GM12878 (cell line): ENCODE data around the gene CEP78. TPM values are rescaled to one million over a fixed set of nuclear protein-coding genes. Genes with fewer than 3 reads are reported as not detected.

Source experiments
- ATAC-seq: fragments of 200-7000 bp; cut with Tn5 transposase; 3 replicates; pipeline ENCODE4 v1.9.1; 2020; ENCODE audit warnings: mild to moderate bottlenecking, moderate library complexity
- BruUV-seq: library from RNA; stranded (reverse); fragments of 400-500 nt; replicated peaks from 2 replicates; lab custom pipeline; 2021; lab: Mats Ljungman, UMichigan
- CTCF ChIA-PET: fragments of 300-600 bp; sonication (Branson Sonifier 250); formaldehyde crosslinking; extraction: SDS; loops from one replicate; lab custom pipeline; 2021; ENCODE audit warnings: inconsistent platforms; lab: Yijun Ruan, JAX
- POLR2A ChIA-PET: fragments of 350-600 bp; formaldehyde crosslinking; extraction: SDS; loops from one replicate; lab custom pipeline; 2021; ENCODE audit warnings: inconsistent platforms; lab: Charles Lee
- RAD21 ChIA-PET: fragments of 300-600 bp; sonication (Branson Sonifier 250); formaldehyde crosslinking; loops from one replicate; lab custom pipeline; 2023; ENCODE audit warnings: antibody characterized with exemption; ENCODE audit not compliant: unreplicated experiment; lab: Charles Lee
- SMC1A ChIA-PET: fragments of 300-600 bp; sonication (Branson Sonifier 250); formaldehyde crosslinking; loops from one replicate; lab custom pipeline; 2023; ENCODE audit not compliant: unreplicated experiment, uncharacterized antibody; lab: Charles Lee
- DNase-seq: peaks from one replicate; pipeline ENCODE4 v3.0.0-alpha.2; 2011; ENCODE audit warnings: low read depth, low spot score
- FAIRE-seq: peaks from 3 replicates; lab custom pipeline; 2011; peaks lifted over from hg19 to GRCh38; lab: Jason Lieb, UNC
- H2AFZ ChIP-seq: 2 replicates; pipeline ENCODE4 v1.6.0; 2011; ENCODE audit warnings: low read depth, low read length, control low read depth; ENCODE audit not compliant: control insufficient read depth
- H3K27ac ChIP-seq: 2 replicates; pipeline ENCODE4 v1.5.1; 2011; ENCODE audit warnings: control low read depth; ENCODE audit not compliant: control insufficient read depth, insufficient read depth
- H3K27me3 ChIP-seq, 2 experiments: replicated peaks in 1 of 2; 2 replicates each; pipeline versions ENCODE4 v1.6.0 to v1.6.1; 2011; ENCODE audit warnings: low read length in 1 of 2; ENCODE audit not compliant: control insufficient read depth in 2 of 2, insufficient read depth in 2 of 2
- H3K36me3 ChIP-seq, 2 experiments: 2 replicates each; pipeline ENCODE4 v1.5.1; 2011; ENCODE audit warnings: low read length in 1 of 2; ENCODE audit not compliant: control insufficient read depth in 2 of 2, insufficient read depth in 2 of 2
- H3K4me1 ChIP-seq: 2 replicates; pipeline ENCODE4 v1.6.1; 2011; ENCODE audit warnings: mild to moderate bottlenecking, low read length, moderate library complexity, mixed read lengths; ENCODE audit not compliant: control insufficient read depth, insufficient read depth
- H3K4me2 ChIP-seq: 2 replicates; pipeline ENCODE4 v1.6.0; 2011; ENCODE audit warnings: control low read depth; ENCODE audit not compliant: control insufficient read depth, insufficient read depth
- H3K4me3 ChIP-seq: fragments of 200-600 bp; sonication (generic); 2 replicates; pipeline ENCODE4 v1.5.1; 2016
- H3K79me2 ChIP-seq: 2 replicates; pipeline ENCODE4 v1.6.0; 2011; ENCODE audit warnings: low read length; ENCODE audit not compliant: control insufficient read depth, insufficient read depth
- H3K9ac ChIP-seq: 2 replicates; pipeline ENCODE4 v1.8.0; 2011; ENCODE audit warnings: low read length, control low read depth, mixed read lengths; ENCODE audit not compliant: control insufficient read depth, insufficient read depth
- H3K9me3 ChIP-seq: replicated peaks from 3 replicates; pipeline ENCODE4 v1.5.1; 2011; ENCODE audit warnings: mild to moderate bottlenecking, low read length; ENCODE audit not compliant: control insufficient read depth, insufficient read depth
- H4K20me1 ChIP-seq: 2 replicates; pipeline ENCODE4 v1.6.0; 2011; ENCODE audit not compliant: control insufficient read depth, insufficient read depth
- CBX3 ChIP-seq: fragments of 200-600 bp; sonication (generic); IDR thresholded peaks from 2 replicates; pipeline ENCODE4 v1.6.1; 2016; ENCODE audit warnings: low read depth, borderline replicate concordance
- MLLT1 ChIP-seq: fragments of 450-650 bp; IDR thresholded peaks from 2 replicates; pipeline ENCODE4 v1.6.1; 2016; ENCODE audit warnings: mild to moderate bottlenecking
- POLR2AphosphoS5 ChIP-seq: IDR thresholded peaks from 2 replicates; pipeline ENCODE4 v1.6.1; 2011; ENCODE audit warnings: mild to moderate bottlenecking, low read length, inconsistent platforms
- RB1 ChIP-seq: fragments of 450-650 bp; formaldehyde crosslinking; IDR thresholded peaks from 2 replicates; pipeline ENCODE4 v1.6.1; 2017; ENCODE audit warnings: mild to moderate bottlenecking, borderline replicate concordance
- RBBP5 ChIP-seq: fragments of 200-600 bp; sonication (generic); conservative IDR thresholded peaks from 2 replicates; pipeline ENCODE4 v1.6.1; 2016
- RFX5 ChIP-seq: IDR thresholded peaks from 2 replicates; pipeline ENCODE4 v1.6.1; 2011; ENCODE audit warnings: low read depth, low read length, improper control_type of control experiment
- SMAD5 ChIP-seq: IDR thresholded peaks from 2 replicates; pipeline ENCODE4 v1.6.1; 2016; ENCODE audit warnings: antibody characterized with exemption, low read depth
- TCF3 ChIP-seq: IDR thresholded peaks from 2 replicates; pipeline ENCODE4 v1.6.1; 2012; ENCODE audit warnings: low read depth, mild to moderate bottlenecking, low read length, borderline replicate concordance; ENCODE audit not compliant: insufficient read depth
- WGBS: methylation state at CpG from one replicate; pipeline ENCODE4 v1.1.6; 2016; ENCODE audit warnings: low lambda C conversion rate; ENCODE audit not compliant: insufficient replicate concordance, insufficient coverage; ENCODE audit errors: missing lambda C conversion rate; 5-methylcytosine and 5-hydroxymethylcytosine counted together
- in situ Hi-C: fragments of 300-500 bp; cut with MboI; formaldehyde crosslinking; loops from 9 replicates; pipeline ENCODE4 v1.14.3; 2018; ENCODE audit warnings: mixed read lengths
- intact Hi-C: fragments of 100-400 bp; cut with micrococcal nuclease; formaldehyde crosslinking; loops from one replicate; pipeline ENCODE4 v1.14.2; 2022; ENCODE audit not compliant: unreplicated experiment
- polyA plus RNA-seq, 11 experiments: library from polyadenylated mRNA; depleted of rRNA in 4 of 11; unstranded in 6 of 11; stranded (reverse) in 5 of 11; fragments of >200 nt; fragmentation: Nextera tagmentation in 4 of 11; fragmentation: Illumina TruSeq in 1 of 11; extraction: Ambion mirVana in 4 of 11; extraction: Trizol in 1 of 11; gene quantifications; 1 replicate in 1 of 11; 2 replicates in 10 of 11; pipeline versions ENCODE4 v1.2.1 to v1.2.3, GENCODE V29; 2011 to 2016; ENCODE audit warnings: inconsistent platforms in 2 of 11, missing spikeins in 2 of 11, low read depth in 1 of 11
- total RNA-seq, 4 experiments: library from RNA; depleted of rRNA in 3 of 4; stranded (reverse); fragments of >200 nt in 3 of 4; fragmentation: Illumina TruSeq in 1 of 4; extraction: Trizol in 1 of 4; gene quantifications; 2 replicates each; pipeline versions ENCODE4 v1.2.1 to v1.2.3, GENCODE V29; 2013 to 2021
- TF ChIP-seq, protein P1 (sequence below): fragments of 450-650 bp; IDR thresholded peaks from 2 replicates; pipeline ENCODE4 v1.6.1; 2017; ENCODE audit warnings: mild to moderate bottlenecking

The CEP78 gene
- total and polyA plus RNA-seq, 10 of the 15 experiments (the other 5 are each of a cell fraction or from before 2014, with no cell fraction given): 4.1 to 44.9 (median 27.9) TPM

DNA sequence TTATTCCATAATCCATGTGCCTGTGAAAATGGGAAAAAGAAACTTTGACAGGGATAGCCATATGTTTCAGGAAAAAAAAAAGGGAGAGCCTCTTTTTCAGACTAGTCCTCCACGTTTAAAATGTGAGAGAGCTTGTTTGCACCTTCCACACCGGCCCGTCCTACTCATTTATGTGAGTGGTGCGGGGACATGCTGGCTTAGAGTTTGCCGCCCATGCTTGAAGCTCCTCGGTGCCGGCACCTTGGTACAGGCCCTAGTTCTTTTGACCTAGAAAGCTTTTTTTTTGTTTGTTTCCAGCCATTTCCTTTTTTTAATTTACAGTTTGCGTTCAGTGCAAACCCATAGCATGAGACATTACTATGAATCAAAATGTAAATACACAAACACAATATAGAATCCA lies 88.8 kb downstream of the CEP78 start:
- Histone ChIP-seq H3K27me3 (no peaks in the 10 kb centered on the region), H3K4me1 (no peaks in the 10 kb centered on the region), H3K4me3 (no peak overlapping the region), H4K20me1 (no peaks in the 10 kb centered on the region), H3K27ac (no peak overlapping the region), H3K4me2 (no peak overlapping the region), H3K9ac (no peak overlapping the region), H3K79me2 (no peaks in the 10 kb centered on the region), H2AFZ (no peak overlapping the region), H3K36me3 (peaks cover 0 to 2% of the 10 kb centered on the region in 2 experiments; a peak in 1 of 4 replicates), H3K9me3 (no peaks in the 10 kb centered on the region)
- ChIA-PET CTCF (no interaction called here), POLR2A (no interaction called here), RAD21 (no interaction called here), SMC1A (interaction anchor here (1.4 kb wide), 1 partner anchor 40 kb away, joined by 3 read pairs; no protein-coding TSS in a partner anchor)
- no peak for DNase-seq
- FAIRE-seq: no peak
- intact Hi-C loops: no loop called here
- no TSS peak for BruUV-seq
- 97% methylated on average over 8 of the region's 8 CpGs for WGBS
- ATAC-seq: no peak
- in situ Hi-C loops: no loop called here
- TF ChIP-seq SMAD5 (no peak), MLLT1 (no peak), RFX5 (no peak), RBBP5 (no peak)

DNA sequence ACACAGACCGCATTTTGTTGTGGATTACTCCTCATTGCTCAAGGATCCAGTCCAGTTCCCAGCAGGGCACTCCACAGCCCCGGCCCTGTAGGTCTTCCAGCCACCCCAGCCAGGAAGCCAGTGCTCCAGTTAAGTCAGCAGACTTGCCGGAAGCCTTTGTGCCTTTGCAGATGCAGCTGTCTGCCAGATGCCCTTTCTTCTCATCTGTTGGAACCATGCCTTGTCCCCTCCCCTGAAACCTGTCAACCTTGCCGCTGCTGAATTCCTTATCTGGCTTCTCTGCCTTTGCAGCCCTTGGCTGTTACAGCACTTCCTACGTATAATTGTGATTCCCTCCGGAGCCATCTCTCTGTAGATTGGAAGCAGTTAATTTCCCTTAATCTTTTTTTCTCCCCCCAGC lies 89.5 kb downstream of the CEP78 start:
- no peak overlapping the region for H3K4me2 ChIP-seq
- no peaks in the 10 kb centered on the region for H3K79me2 ChIP-seq
- H3K9me3 ChIP-seq: no peaks in the 10 kb centered on the region
- H3K36me3 ChIP-seq: peaks cover 0 to 2% of the 10 kb centered on the region in 2 experiments; a peak in 1 of 4 replicates
- in situ Hi-C loops: no loop called here
- no peaks in the 10 kb centered on the region for H3K4me1 ChIP-seq
- no peaks in the 10 kb centered on the region for H3K27me3 ChIP-seq
- H3K27ac ChIP-seq: no peak overlapping the region
- ChIA-PET POLR2A (no interaction called here), SMC1A (no interaction called here), CTCF (no interaction called here), RAD21 (no interaction called here)
- WGBS: 59% methylated on average over 6 of the region's 6 CpGs
- no peak overlapping the region for H2AFZ ChIP-seq
- FAIRE-seq (no peak), DNase-seq (no peak), ATAC-seq (no peak)
- TF ChIP-seq, protein P1, sequence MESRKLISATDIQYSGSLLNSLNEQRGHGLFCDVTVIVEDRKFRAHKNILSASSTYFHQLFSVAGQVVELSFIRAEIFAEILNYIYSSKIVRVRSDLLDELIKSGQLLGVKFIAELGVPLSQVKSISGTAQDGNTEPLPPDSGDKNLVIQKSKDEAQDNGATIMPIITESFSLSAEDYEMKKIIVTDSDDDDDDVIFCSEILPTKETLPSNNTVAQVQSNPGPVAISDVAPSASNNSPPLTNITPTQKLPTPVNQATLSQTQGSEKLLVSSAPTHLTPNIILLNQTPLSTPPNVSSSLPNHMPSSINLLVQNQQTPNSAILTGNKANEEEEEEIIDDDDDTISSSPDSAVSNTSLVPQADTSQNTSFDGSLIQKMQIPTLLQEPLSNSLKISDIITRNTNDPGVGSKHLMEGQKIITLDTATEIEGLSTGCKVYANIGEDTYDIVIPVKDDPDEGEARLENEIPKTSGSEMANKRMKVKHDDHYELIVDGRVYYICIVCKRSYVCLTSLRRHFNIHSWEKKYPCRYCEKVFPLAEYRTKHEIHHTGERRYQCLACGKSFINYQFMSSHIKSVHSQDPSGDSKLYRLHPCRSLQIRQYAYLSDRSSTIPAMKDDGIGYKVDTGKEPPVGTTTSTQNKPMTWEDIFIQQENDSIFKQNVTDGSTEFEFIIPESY: no peak
- no peak for TF ChIP-seq POLR2AphosphoS5
- TF ChIP-seq TCF3: no peak
- no peak for TF ChIP-seq CBX3
- no peak for TF ChIP-seq RB1
- no peak overlapping the region for H3K4me3 ChIP-seq
- intact Hi-C loops: no loop called here
- H4K20me1 ChIP-seq: no peaks in the 10 kb centered on the region
- H3K9ac ChIP-seq: no peak overlapping the region
- BruUV-seq: no TSS peak
